ENCODE data around the gene RGPD4. TPM values are rescaled to one million over a fixed set of nuclear protein-coding genes. Genes with fewer than 3 reads are reported as not detected.
"Not testable (repeated sequence)": the region's sequence is repeated elsewhere in the genome, so short reads cannot be mapped to it uniquely, and the experiment has no call there.

RGPD4 gene
- under 1 TPM in 1 of 4 donors, not detected in 3; 0.17 TPM for total RNA-seq
- under 1 TPM in 2 of 3 donors, not detected in 1; under 0.01 to 0.01 TPM for polyA plus RNA-seq
- long read RNA-seq, donor 1, result 0 reads
- long read RNA-seq, donor 2, result 0 reads

DNA sequence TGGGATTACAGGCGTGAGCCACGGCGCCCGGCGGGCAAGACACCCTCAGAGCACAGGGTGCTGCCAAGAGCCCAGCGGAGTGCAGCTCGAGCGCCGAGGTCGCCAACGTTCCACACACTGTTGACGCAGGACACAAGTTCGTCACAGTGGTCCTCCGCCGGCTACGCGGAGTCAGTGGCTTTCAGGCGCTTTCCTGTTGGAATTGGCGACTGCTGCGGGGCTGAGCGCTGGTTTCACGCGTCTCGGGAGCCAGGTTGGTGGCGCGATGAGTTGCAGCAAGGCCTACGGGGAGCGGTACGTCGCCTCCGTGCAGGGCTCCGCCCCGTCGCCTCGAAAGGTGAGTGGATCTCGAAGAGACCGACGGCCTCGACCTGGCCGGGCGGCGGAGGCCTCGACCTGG, at the start of gene RGPD4:
RGPD4 (plus strand) TSS at position 144 of the 400 bp plus-strand sequence; CDS start at position 266, 122 bp downstream.
- H3K36me3 ChIP-seq (ENCODE audit: insufficient read depth in 1 of 2, low read depth in 1 of 2); intact Hi-C loops (cut with DNase I); H3K4me1 ChIP-seq; H3K27me3 ChIP-seq (ENCODE audit: insufficient read depth in 3 of 3, low read length in 2 of 3); ATAC-seq; DNase-seq; H3K9me3 ChIP-seq; H3K27ac ChIP-seq; H3K4me3 ChIP-seq: not testable (repeated sequence)
- 93 to 98% (median 97%) methylated on average over 40 to 42 of the region's 43 CpGs for WGBS, 3 donors

DNA sequence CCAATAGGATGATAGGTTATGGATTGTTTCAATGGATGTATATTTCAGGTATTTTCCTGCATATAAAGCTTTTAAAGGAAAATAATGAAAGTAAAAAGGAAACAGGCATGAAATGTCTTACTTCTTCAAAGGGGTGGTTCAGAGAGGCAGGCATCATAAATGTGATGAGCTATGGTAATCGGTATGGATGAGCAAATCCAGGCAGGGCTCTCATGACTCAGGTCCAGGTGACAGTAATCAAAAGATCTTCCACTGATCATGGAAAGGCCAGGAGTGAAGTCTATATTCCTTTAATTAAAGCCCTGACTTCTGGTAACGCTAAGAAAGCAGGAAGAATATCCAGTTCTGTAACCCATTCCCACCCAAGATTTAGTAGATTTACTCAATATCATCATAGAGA, 48.7 kb upstream of the RGPD4 start:
- Histone ChIP-seq H3K9me3 (no peaks in the 10 kb centered on the region), H3K27ac (no peak overlapping the region), H3K4me1 (no peaks in the 10 kb centered on the region), H3K4me3 (no peak overlapping the region), H3K27me3 (ENCODE audit: insufficient read depth in 3 of 3, low read length in 2 of 3) (no peaks in the 10 kb centered on the region), H3K36me3 (ENCODE audit: insufficient read depth in 1 of 2, low read depth in 1 of 2) (no peaks in the 10 kb centered on the region)
- intact Hi-C loops (cut with DNase I), result no loop called here
- TF ChIP-seq, protein P1, sequence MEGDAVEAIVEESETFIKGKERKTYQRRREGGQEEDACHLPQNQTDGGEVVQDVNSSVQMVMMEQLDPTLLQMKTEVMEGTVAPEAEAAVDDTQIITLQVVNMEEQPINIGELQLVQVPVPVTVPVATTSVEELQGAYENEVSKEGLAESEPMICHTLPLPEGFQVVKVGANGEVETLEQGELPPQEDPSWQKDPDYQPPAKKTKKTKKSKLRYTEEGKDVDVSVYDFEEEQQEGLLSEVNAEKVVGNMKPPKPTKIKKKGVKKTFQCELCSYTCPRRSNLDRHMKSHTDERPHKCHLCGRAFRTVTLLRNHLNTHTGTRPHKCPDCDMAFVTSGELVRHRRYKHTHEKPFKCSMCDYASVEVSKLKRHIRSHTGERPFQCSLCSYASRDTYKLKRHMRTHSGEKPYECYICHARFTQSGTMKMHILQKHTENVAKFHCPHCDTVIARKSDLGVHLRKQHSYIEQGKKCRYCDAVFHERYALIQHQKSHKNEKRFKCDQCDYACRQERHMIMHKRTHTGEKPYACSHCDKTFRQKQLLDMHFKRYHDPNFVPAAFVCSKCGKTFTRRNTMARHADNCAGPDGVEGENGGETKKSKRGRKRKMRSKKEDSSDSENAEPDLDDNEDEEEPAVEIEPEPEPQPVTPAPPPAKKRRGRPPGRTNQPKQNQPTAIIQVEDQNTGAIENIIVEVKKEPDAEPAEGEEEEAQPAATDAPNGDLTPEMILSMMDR (IDR thresholded peaks at IDR 0.05), result no peak
- no peak for DNase-seq
- no peak for ATAC-seq
- 82 to 91% (median 85%) methylated on average over 2 of the region's 2 CpGs for WGBS, 3 donors

DNA sequence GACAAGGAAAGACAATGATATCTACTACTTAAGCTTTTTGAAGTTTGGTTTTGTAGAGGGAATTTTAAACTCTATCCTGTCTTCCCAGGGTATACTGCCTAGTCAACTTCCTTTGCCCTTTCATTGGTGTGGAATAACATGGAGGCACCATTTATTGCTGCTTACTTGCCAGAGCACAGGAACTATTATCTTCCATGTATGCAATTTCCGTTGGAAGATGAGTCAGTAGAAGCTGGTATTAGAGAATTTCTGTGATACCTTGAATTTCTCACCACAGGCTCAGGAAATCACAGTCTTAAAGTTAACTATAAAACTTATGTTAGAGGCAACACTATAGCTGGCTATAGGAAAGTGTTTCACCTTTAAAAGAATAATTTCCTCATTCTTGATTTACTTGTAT, 40.9 kb upstream of the RGPD4 start:
- Histone ChIP-seq H3K27ac (no peak overlapping the region), H3K4me3 (no peak overlapping the region), H3K9me3 (no peaks in the 10 kb centered on the region), H3K36me3 (ENCODE audit: insufficient read depth in 1 of 2, low read depth in 1 of 2) (no peaks in the 10 kb centered on the region), H3K27me3 (ENCODE audit: insufficient read depth in 3 of 3, low read length in 2 of 3) (no peaks in the 10 kb centered on the region), H3K4me1 (no peaks in the 10 kb centered on the region)
- 59 to 79% (median 79%) methylated on average over 1 of the region's 1 CpG for WGBS, 3 donors
- intact Hi-C loops (cut with DNase I), result loop anchor here in 1 of 2 donors (5.0 kb wide), 1 partner anchor 1743 kb away; no protein-coding TSS in a partner anchor
- TF ChIP-seq, protein P1 (IDR thresholded peaks at IDR 0.05), result no peak
- DNase-seq (no peak), ATAC-seq (no peak)

DNA sequence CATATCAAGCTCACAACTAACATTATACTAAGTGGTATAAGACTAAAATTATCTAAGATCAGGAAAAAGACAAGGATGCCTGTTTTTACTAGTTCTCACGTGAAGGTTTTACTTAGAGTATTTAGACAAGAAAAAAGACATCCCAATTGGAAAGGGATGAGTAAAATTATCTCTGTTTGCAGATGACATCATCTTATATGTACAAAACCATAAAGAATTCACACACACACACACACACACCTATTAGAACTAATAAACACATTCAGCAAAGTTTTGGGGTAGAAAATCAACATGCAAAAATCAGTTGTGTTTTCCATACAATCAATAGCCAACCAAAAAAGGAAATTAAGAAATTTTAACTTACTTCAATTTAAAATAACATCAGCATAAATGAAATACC, 35.9 kb upstream of the RGPD4 start:
- Histone ChIP-seq H3K36me3 (ENCODE audit: insufficient read depth in 1 of 2, low read depth in 1 of 2) (no peaks in the 10 kb centered on the region), H3K4me1 (no peaks in the 10 kb centered on the region), H3K9me3 (no peaks in the 10 kb centered on the region), H3K4me3 (no peak overlapping the region), H3K27ac (no peak overlapping the region), H3K27me3 (ENCODE audit: insufficient read depth in 3 of 3, low read length in 2 of 3) (no peaks in the 10 kb centered on the region)
- no peak for DNase-seq
- TF ChIP-seq, protein P1 (IDR thresholded peaks at IDR 0.05), result no peak
- intact Hi-C loops (cut with DNase I), result no loop called here
- ATAC-seq, result no peak
- 81 to 89% (median 87%) methylated on average over 1 of the region's 1 CpG for WGBS, 3 donors

DNA sequence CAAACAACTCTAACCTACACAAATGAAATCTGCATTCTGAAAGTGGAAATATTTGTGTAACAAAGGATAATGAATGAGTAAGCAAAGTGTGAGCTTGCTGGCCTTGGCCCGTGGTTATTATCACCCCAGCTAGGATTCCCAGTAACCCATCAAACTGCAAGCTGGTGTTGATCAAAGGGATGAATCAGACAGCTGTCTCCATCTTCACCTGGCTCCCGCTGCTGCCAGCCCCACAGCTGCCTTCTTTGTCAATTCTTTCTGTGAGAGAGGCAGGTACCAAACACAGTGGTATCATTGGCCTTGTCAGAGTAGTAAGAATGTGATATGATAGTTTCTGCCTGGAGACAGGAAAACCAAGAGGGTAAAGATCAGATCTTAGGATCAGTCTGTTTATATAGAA, 25.2 kb upstream of the RGPD4 start:
- Histone ChIP-seq H3K4me1 (no peaks in the 10 kb centered on the region), H3K4me3 (no peak overlapping the region), H3K27ac (no peak overlapping the region), H3K9me3 (no peaks in the 10 kb centered on the region), H3K27me3 (ENCODE audit: insufficient read depth in 3 of 3, low read length in 2 of 3) (no peaks in the 10 kb centered on the region), H3K36me3 (ENCODE audit: insufficient read depth in 1 of 2, low read depth in 1 of 2) (no peaks in the 10 kb centered on the region)
- DNase-seq (no peak), ATAC-seq (no peak)
- TF ChIP-seq, protein P1 (IDR thresholded peaks at IDR 0.05), result no peak
- intact Hi-C loops (cut with DNase I), result no loop called here
- 49 to 56% (median 51%) methylated on average over 2 of the region's 2 CpGs for WGBS, 3 donors

Data from psoas muscle (tissue), 8 donors.